H9 (cell line): Measurements from ENCODE around the gene CRACR2B. TPM values are rescaled to one million over a fixed set of nuclear protein-coding genes. Genes with fewer than 3 reads are reported as not detected.

Experiments
- DNase-seq: peaks from one replicate; pipeline ENCODE4 v3.0.0-alpha.2; 2017
- H2AFZ ChIP-seq: one replicate; pipeline ENCODE4 v1.6.1; 2013; ENCODE audit warnings: mild to moderate bottlenecking, low read length, control low read depth, moderate library complexity
- H2AK5ac ChIP-seq: 2 replicates; pipeline ENCODE4 v1.6.1; 2013; ENCODE audit warnings: low read length, control low read depth, mixed read lengths; ENCODE audit not compliant: insufficient read length
- H2BK120ac ChIP-seq: one replicate; pipeline ENCODE4 v1.6.1; 2013; ENCODE audit warnings: low read depth, mild to moderate bottlenecking, low read length, control low read depth, inconsistent platforms; ENCODE audit not compliant: poor library complexity, severe bottlenecking
- H2BK12ac ChIP-seq: 2 replicates; pipeline ENCODE4 v1.6.1; 2013; ENCODE audit warnings: low read length, control low read depth, mixed read lengths, low read depth; ENCODE audit not compliant: insufficient read length
- H2BK15ac ChIP-seq: 2 replicates; pipeline ENCODE4 v1.6.1; 2013; ENCODE audit warnings: low read depth, low read length, control low read depth
- H2BK20ac ChIP-seq: one replicate; pipeline ENCODE4 v1.6.1; 2013; ENCODE audit warnings: low read depth, mild to moderate bottlenecking, low read length, control low read depth, inconsistent platforms; ENCODE audit not compliant: poor library complexity, severe bottlenecking
- H2BK5ac ChIP-seq: 2 replicates; pipeline ENCODE4 v1.6.1; 2013; ENCODE audit warnings: low read length, control low read depth, mixed read lengths; ENCODE audit not compliant: insufficient read length
- H3K14ac ChIP-seq: 2 replicates; pipeline ENCODE4 v1.6.1; 2013; ENCODE audit warnings: low read length, control low read depth; ENCODE audit not compliant: insufficient read depth
- H3K18ac ChIP-seq: 2 replicates; pipeline ENCODE4 v1.6.1; 2013; ENCODE audit warnings: low read depth, mild to moderate bottlenecking, mixed read lengths, low read length, control low read depth; ENCODE audit not compliant: insufficient read length
- H3K23ac ChIP-seq: 2 replicates; pipeline ENCODE4 v1.6.1; 2013; ENCODE audit warnings: low read length, control low read depth, mixed read lengths, low read depth; ENCODE audit not compliant: insufficient read length
- H3K23me2 ChIP-seq: 2 replicates; pipeline ENCODE4 v1.6.1; 2013; ENCODE audit warnings: low read depth, mild to moderate bottlenecking, mixed read lengths, low read length, control low read depth; ENCODE audit not compliant: insufficient read length, poor library complexity, severe bottlenecking
- H3K27ac ChIP-seq: 2 replicates; pipeline ENCODE4 v1.5.1; 2013; ENCODE audit warnings: low read length, control low read depth, mixed read lengths, low read depth; ENCODE audit not compliant: insufficient read length
- H3K27me3 ChIP-seq: 2 replicates; pipeline ENCODE4 v1.6.1; 2013; ENCODE audit warnings: low read length, control low read depth, inconsistent platforms; ENCODE audit not compliant: insufficient read depth
- H3K4ac ChIP-seq: 2 replicates; pipeline ENCODE4 v1.6.1; 2013; ENCODE audit warnings: low read depth, mild to moderate bottlenecking, control low read depth, inconsistent platforms, low read length, moderate library complexity
- H3K4me1 ChIP-seq: 2 replicates; pipeline ENCODE4 v1.6.1; 2013; ENCODE audit warnings: low read length, control low read depth, inconsistent platforms; ENCODE audit not compliant: insufficient read depth
- H3K4me2 ChIP-seq: 2 replicates; pipeline ENCODE4 v1.6.1; 2013; ENCODE audit warnings: low read length, control low read depth, mixed read lengths; ENCODE audit not compliant: insufficient read length, insufficient read depth
- H3K56ac ChIP-seq: 2 replicates; pipeline ENCODE4 v1.6.1; 2013; ENCODE audit warnings: low read depth, mild to moderate bottlenecking, mixed read lengths, low read length, control low read depth; ENCODE audit not compliant: insufficient read length
- H3K79me1 ChIP-seq: 2 replicates; pipeline ENCODE4 v1.6.1; 2013; ENCODE audit warnings: low read depth, mild to moderate bottlenecking, moderate library complexity, low read length, control low read depth, inconsistent platforms; ENCODE audit not compliant: insufficient read depth, poor library complexity, severe bottlenecking
- H3K79me2 ChIP-seq: 2 replicates; pipeline ENCODE4 v1.6.1; 2013; ENCODE audit warnings: low read length, control low read depth, inconsistent platforms; ENCODE audit not compliant: insufficient read depth
- H3K9ac ChIP-seq: 2 replicates; pipeline ENCODE4 v1.6.1; 2013; ENCODE audit warnings: low read length, control low read depth, mixed read lengths; ENCODE audit not compliant: insufficient read length; ENCODE audit errors: extremely low read depth
- H3K9me3 ChIP-seq: one replicate; pipeline ENCODE4 v1.6.1; 2013; ENCODE audit warnings: low read depth, low read length, inconsistent platforms; ENCODE audit not compliant: control insufficient read depth
- H3T11ph ChIP-seq: one replicate; pipeline ENCODE4 v1.6.1; 2013; ENCODE audit warnings: mild to moderate bottlenecking, low read length, control low read depth, inconsistent platforms
- H4K20me1 ChIP-seq: one replicate; pipeline ENCODE4 v1.6.1; 2013; ENCODE audit not compliant: control insufficient read depth, insufficient read length, insufficient read depth
- H4K5ac ChIP-seq: 2 replicates; pipeline ENCODE4 v1.6.1; 2013; ENCODE audit warnings: low read depth, mild to moderate bottlenecking, mixed read lengths, low read length, control low read depth; ENCODE audit not compliant: insufficient read length
- H4K8ac ChIP-seq: replicated peaks from 2 replicates; pipeline ENCODE4 v1.6.1; 2013; ENCODE audit warnings: low read length, control low read depth, mixed read lengths, low read depth; ENCODE audit not compliant: insufficient read length
- H4K91ac ChIP-seq: 2 replicates; pipeline ENCODE4 v1.6.1; 2013; ENCODE audit warnings: low read depth, mild to moderate bottlenecking, moderate library complexity, mixed read lengths, low read length, control low read depth; ENCODE audit not compliant: insufficient read length
- H3K27ac Mint-ChIP-seq, 3 experiments: 2 replicates in 2 of 3; 3 replicates in 1 of 3; pipeline ENCODE4 v1.8.0; 2020 to 2021; ENCODE audit warnings: mixed read lengths in 3 of 3, mild to moderate bottlenecking in 1 of 3, moderate library complexity in 1 of 3
- H3K27me3 Mint-ChIP-seq: 2 replicates; pipeline ENCODE4 v1.8.0; 2021; ENCODE audit warnings: low read depth, mild to moderate bottlenecking, moderate library complexity, mixed read lengths
- H3K36me3 Mint-ChIP-seq, 3 experiments: 2 replicates in 2 of 3; 3 replicates in 1 of 3; pipeline ENCODE4 v1.8.0; 2020 to 2021; ENCODE audit warnings: low read depth in 3 of 3, mixed read lengths in 3 of 3; ENCODE audit not compliant: insufficient read depth in 1 of 3
- H3K4me1 Mint-ChIP-seq, 2 experiments: 2 replicates each; pipeline ENCODE4 v1.8.0; 2020; ENCODE audit warnings: mixed read lengths in 2 of 2
- H3K4me3 Mint-ChIP-seq, 2 experiments: 2 replicates in 1 of 2; 3 replicates in 1 of 2; pipeline ENCODE4 v1.8.0; 2020 to 2021; ENCODE audit warnings: mild to moderate bottlenecking in 2 of 2, mixed read lengths in 2 of 2, moderate library complexity in 1 of 2
- H3K9me3 Mint-ChIP-seq, 2 experiments: 2 replicates in 1 of 2; 3 replicates in 1 of 2; pipeline ENCODE4 v1.8.0; 2020; ENCODE audit warnings: mild to moderate bottlenecking in 2 of 2, mixed read lengths in 2 of 2, moderate library complexity in 1 of 2
- WGBS: extraction: QIAGEN DNeasy Blood & Tissue Kit; methylation state at CpG from one replicate; pipeline ENCODE4 v1.1.7; 2013; ENCODE audit warnings: missing lambda C conversion rate, low lambda C conversion rate, mixed read lengths; ENCODE audit not compliant: insufficient read length; ENCODE audit errors: extremely low coverage; 5-methylcytosine and 5-hydroxymethylcytosine counted together
- total RNA-seq: library from RNA; stranded (reverse); gene quantifications from 2 replicates; pipeline ENCODE4 v1.2.1, GENCODE V29; 2021
- TF ChIP-seq, protein P1 (sequence below): fragments of 200-600 bp; sonication (generic); conservative IDR thresholded peaks from 3 replicates; pipeline ENCODE4 v1.8.0; 2021; ENCODE audit warnings: antibody characterized with exemption, mild to moderate bottlenecking

CRACR2B gene
- total RNA-seq, 1 experiment from 2014 or later = 29.0 TPM

DNA sequence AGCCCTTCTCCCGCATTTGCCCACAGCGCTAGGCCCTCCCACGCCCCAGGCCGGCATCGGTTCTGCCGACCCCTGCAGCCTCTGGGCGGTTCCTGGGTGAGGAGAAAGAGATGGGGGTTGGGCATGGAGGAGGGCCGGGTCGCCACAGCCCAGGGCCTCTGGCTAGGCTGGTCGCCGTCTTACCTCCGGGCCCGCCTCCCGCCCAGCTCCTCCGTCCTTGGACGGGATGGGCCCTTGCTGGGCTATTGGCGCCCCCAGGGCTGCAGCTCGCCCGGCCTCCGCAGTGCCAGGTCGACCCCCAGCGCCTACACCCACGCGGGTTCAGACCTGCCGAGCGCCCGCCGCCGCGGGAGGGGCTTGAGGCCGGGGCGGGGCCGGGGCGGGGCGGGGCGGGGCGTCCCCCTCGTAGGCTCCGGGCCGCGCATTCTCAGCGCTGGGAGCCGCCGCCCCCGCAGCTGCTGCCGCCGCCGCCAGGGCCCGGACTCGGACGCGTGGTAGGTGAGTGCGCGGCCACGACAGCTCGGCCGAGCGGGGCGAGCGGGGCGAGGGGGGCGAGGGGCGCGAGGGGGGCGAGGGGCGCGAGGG lies 4.9 kb downstream of the CRACR2B start, which contains the start of gene CD151:
Gene CD151 (plus strand): TSS at position 424 of the 585 bp plus-strand sequence. CDS start 3,118 bp downstream, outside the sequence.
- Histone ChIP-seq H4K5ac (no peak within 1 kb of the TSS), H3T11ph (no peak within 1 kb of the TSS), H2BK15ac (no peak within 1 kb of the TSS), H2BK5ac (no peak within 1 kb of the TSS), H2BK20ac (no peak within 1 kb of the TSS), H3K14ac (0 out of 2 replicates have a peak within 1 kb of the TSS, but pooled peaks have one; percentile 24), H3K9me3 (no peaks in the 10 kb centered on the region), H3K4ac (no peak within 1 kb of the TSS), H4K20me1 (no peaks in the 10 kb centered on the region), H3K23me2 (peaks cover 27% of the 10 kb centered on the region), H3K79me2 (no peaks in the 10 kb centered on the region), H3K18ac (no peak within 1 kb of the TSS), H3K23ac (no peak within 1 kb of the TSS), H3K79me1 (no peaks in the 10 kb centered on the region), H4K8ac (no peak within 1 kb of the TSS), H3K27ac (no peak within 1 kb of the TSS), H3K4me2 (peak within 1 kb of the TSS; percentile 57), H3K56ac (no peak within 1 kb of the TSS), H2AK5ac (no peak within 1 kb of the TSS), H2AFZ (no peak within 1 kb of the TSS), H3K9ac (no peak within 1 kb of the TSS), H3K4me1 (no peaks in the 10 kb centered on the region; the same call in 1 of the 2 replicates), H2BK120ac (no peak within 1 kb of the TSS), H4K91ac (no peak within 1 kb of the TSS), H2BK12ac (no peak within 1 kb of the TSS), H3K27me3 (peaks cover 9% of the 10 kb centered on the region; the same call in 1 of the 2 replicates)
- Mint-ChIP-seq H3K9me3 (no peaks in the 10 kb centered on the region), H3K4me1 (peaks cover 34 to 45% of the 10 kb centered on the region in 2 experiments), H3K4me3 (peak within 1 kb of the TSS; percentile 65 to 79), H3K36me3 (peaks cover 6 to 18% (median 12%) of the 10 kb centered on the region in 3 experiments; a peak in 5 of 7 replicates), H3K27ac (no peak within 1 kb of the TSS), H3K27me3 (peaks cover 33% of the 10 kb centered on the region)
- whole genome bisulfite sequencing = no CpG with 5 or more reads among the region's 67 CpGs
- DNase-seq = peak; percentile 79
- TF ChIP-seq, protein P1, sequence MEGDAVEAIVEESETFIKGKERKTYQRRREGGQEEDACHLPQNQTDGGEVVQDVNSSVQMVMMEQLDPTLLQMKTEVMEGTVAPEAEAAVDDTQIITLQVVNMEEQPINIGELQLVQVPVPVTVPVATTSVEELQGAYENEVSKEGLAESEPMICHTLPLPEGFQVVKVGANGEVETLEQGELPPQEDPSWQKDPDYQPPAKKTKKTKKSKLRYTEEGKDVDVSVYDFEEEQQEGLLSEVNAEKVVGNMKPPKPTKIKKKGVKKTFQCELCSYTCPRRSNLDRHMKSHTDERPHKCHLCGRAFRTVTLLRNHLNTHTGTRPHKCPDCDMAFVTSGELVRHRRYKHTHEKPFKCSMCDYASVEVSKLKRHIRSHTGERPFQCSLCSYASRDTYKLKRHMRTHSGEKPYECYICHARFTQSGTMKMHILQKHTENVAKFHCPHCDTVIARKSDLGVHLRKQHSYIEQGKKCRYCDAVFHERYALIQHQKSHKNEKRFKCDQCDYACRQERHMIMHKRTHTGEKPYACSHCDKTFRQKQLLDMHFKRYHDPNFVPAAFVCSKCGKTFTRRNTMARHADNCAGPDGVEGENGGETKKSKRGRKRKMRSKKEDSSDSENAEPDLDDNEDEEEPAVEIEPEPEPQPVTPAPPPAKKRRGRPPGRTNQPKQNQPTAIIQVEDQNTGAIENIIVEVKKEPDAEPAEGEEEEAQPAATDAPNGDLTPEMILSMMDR = no peak; the same call in 2 of the 3 replicates
